Heart left ventricle (tissue), 16 donors: ENCODE results near the gene SGK1. TPM values are rescaled to one million over a fixed set of nuclear protein-coding genes. Genes with fewer than 3 reads are reported as not detected.

Source experiments
- ATAC-seq, 4 donors: fragments of 200-7000 bp; cut with Tn5 transposase; one replicate each; pipeline ENCODE4 v1.9.1; 2020 to 2022; ENCODE audit warnings: moderate library complexity in 4 of 4, mild to moderate bottlenecking in 3 of 4, moderate number of reproducible peaks in 1 of 4
- DNase-seq, 5 donors: peaks; one replicate each; pipeline ENCODE4 v3.0.0-alpha.2; 2020
- H3K27ac ChIP-seq, 12 donors: fragments of 200-600 bp; sonication (generic) in 4 of 12; one replicate each; pipeline versions ENCODE4 v1.5.0 to v1.8.0; 2016 to 2022; ENCODE audit warnings: mild to moderate bottlenecking in 2 of 12
- H3K27me3 ChIP-seq, 9 donors: fragments of 200-600 bp; sonication (generic) in 2 of 9; one replicate each; pipeline versions ENCODE4 v1.5.1 to v1.8.0; 2016 to 2022; ENCODE audit warnings: mild to moderate bottlenecking in 3 of 9
- H3K36me3 ChIP-seq, 9 donors: fragments of 200-600 bp; sonication (generic) in 2 of 9; one replicate each; pipeline versions ENCODE4 v1.5.0 to v1.8.0; 2018 to 2022; ENCODE audit warnings: mild to moderate bottlenecking in 2 of 9
- H3K4me1 ChIP-seq, 12 donors: fragments of 200-600 bp; sonication (generic) in 4 of 12; one replicate each; pipeline versions ENCODE4 v1.5.0 to v1.8.0; 2016 to 2022; ENCODE audit warnings: mild to moderate bottlenecking in 3 of 12
- H3K4me3 ChIP-seq, 12 donors: fragments of 200-600 bp; sonication (generic) in 4 of 12; one replicate each; pipeline versions ENCODE4 v1.5.0 to v1.8.0; 2017 to 2022; ENCODE audit warnings: mild to moderate bottlenecking in 9 of 12, moderate library complexity in 4 of 12
- H3K9me3 ChIP-seq, 12 donors: fragments of 200-600 bp; sonication (generic) in 4 of 12; one replicate each; pipeline versions ENCODE4 v1.5.0 to v1.8.0; 2016 to 2022; ENCODE audit warnings: mild to moderate bottlenecking in 1 of 12
- POLR2A ChIP-seq, 2 donors: fragments of 450-650 bp; IDR thresholded peaks; one replicate each; pipeline ENCODE4 v1.6.1; 2017; ENCODE audit warnings: antibody characterized with exemption in 2 of 2, mild to moderate bottlenecking in 2 of 2, moderate library complexity in 2 of 2
- WGBS, 4 donors: extraction: QIAGEN DNeasy Blood & Tissue Kit in 2 of 4; methylation state at CpG; one replicate each; pipeline versions ENCODE4 v1.1.5 to v1.1.7; 2013 to 2018; 5-methylcytosine and 5-hydroxymethylcytosine counted together
- intact Hi-C, 10 donors: fragments of 100-400 bp; cut with DNase I; formaldehyde crosslinking; loops; one replicate each; pipeline versions ENCODE4 v1.11.1 to v1.14.2; 2022
- polyA plus RNA-seq, 2 donors: library from polyadenylated mRNA; stranded (reverse); fragments of 200-250 nt; gene quantifications; one replicate each; pipeline ENCODE4 v1.2.3, GENCODE V29; 2013
- total RNA-seq, 9 donors: library from RNA; depleted of rRNA in 2 of 9; stranded (reverse); fragments of >200 nt in 2 of 9; fragmentation: NEBNext Ultra II Directional in 3 of 9; extraction: Animal tissue kit (Norgen Biotek cat#: 25700) in 3 of 9; gene quantifications; one replicate each; pipeline versions ENCODE4 v1.1.0 to v1.2.4, GENCODE V29; 2016 to 2023
- TF ChIP-seq, protein P1 (sequence below), 12 donors: fragments of 200-600 bp; sonication (generic) in 4 of 12; IDR thresholded peaks; one replicate each; pipeline versions ENCODE4 v1.5.0 to v1.8.0; 2018 to 2022; ENCODE audit warnings: antibody characterized with exemption in 12 of 12, mild to moderate bottlenecking in 5 of 12
- donor health status: ischemic (EF 13 %, LVEDD 7.1; RV severe dilation, severe dysfunction).
- donor health status: healthy with polysubstance abuse.
- donor health status: DM: no; HTN: yes; CAD: no.
- donor health status: DM: no; HTN: no; CAD: no.
- donor health status: ischemic (EF 25% LVEDD 6.9; RV normal size, moderate dysfunction).
- donor health status: ischemic (EF 25% LVEDD 5.7; RV mildly dilated, moderate dysfunction).
- donor health status: healthy.
- donor health status: DM: yes; HTN: yes; CAD: no.
- donor health status: ischemic (EF 35%, LVEDD 5.7; RV mildly dilated, moderate dysfunction).
- donor health status: nonischemic (EF 11% LVEDD 7.7; RV severe dilation, severe dysfunction).
- donor health status: DM: yes; HTN: yes; CAD: no.
- donor health status: PGD.
- donor health status: ischemic (EF 29% LVEDD 5.4; RV normal size, mild dysfunction).
- donor health status: nonischemic (EF 23%, LVEDD 6.1; RV moderate dilation, normal function).

The SGK1 gene
- total and polyA plus RNA-seq, 11 donors: 17.7 to 118 (median 56.7) TPM

DNA sequence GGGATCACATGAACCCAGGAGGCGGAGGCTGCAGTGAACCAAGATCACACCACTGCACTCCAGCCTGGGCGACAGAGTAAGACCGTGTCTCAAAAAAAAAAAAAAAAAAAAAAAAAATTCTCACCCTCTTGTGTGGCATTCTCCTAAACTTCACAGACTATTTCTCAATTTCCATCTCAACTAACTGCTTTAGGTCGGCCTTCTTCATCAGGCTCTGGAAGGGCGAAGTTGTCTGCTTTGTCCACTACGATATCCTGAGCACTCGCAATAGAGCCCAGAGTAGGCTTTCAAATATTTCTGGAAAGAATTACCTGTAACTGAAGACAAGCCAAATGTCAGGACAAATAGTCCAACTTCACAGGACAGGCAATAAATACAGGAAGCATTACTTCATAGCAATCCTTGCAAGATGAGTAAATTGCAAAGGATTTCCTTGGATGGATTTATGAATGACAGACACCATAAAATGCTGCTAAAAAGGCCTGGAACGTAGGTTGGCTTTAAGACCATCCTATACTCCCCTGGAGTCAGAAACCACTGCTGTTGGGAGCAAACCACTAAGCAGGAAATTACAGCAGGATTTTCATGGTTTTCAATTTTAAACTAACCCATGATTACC is 149.2 kb downstream of the SGK1 start:
- no peaks in the 10 kb centered on the region for H3K9me3 ChIP-seq
- peak in 1 of 4 donors; percentile 11 for ATAC-seq
- no peak for DNase-seq
- H3K4me1 ChIP-seq: peaks cover 0 to 45% (median 25%) of the 10 kb centered on the region in 12 donors
- peaks cover 2 to 62% (median 58%) of the 10 kb centered on the region in 9 donors for H3K36me3 ChIP-seq
- WGBS, 4 donors: 89 to 93% (median 91%) methylated on average over 8 of the region's 8 CpGs
- intact Hi-C loops: no loop called here
- H3K4me3 ChIP-seq: peak overlapping the region in 2 of 12 donors; percentile 0 to 81
- peak overlapping the region in 1 of 12 donors; percentile 99 for H3K27ac ChIP-seq
- H3K27me3 ChIP-seq: no peaks in the 10 kb centered on the region
- no peak for TF ChIP-seq POLR2A (IDR thresholded peaks at IDR 0.05)
- TF ChIP-seq, protein P1, sequence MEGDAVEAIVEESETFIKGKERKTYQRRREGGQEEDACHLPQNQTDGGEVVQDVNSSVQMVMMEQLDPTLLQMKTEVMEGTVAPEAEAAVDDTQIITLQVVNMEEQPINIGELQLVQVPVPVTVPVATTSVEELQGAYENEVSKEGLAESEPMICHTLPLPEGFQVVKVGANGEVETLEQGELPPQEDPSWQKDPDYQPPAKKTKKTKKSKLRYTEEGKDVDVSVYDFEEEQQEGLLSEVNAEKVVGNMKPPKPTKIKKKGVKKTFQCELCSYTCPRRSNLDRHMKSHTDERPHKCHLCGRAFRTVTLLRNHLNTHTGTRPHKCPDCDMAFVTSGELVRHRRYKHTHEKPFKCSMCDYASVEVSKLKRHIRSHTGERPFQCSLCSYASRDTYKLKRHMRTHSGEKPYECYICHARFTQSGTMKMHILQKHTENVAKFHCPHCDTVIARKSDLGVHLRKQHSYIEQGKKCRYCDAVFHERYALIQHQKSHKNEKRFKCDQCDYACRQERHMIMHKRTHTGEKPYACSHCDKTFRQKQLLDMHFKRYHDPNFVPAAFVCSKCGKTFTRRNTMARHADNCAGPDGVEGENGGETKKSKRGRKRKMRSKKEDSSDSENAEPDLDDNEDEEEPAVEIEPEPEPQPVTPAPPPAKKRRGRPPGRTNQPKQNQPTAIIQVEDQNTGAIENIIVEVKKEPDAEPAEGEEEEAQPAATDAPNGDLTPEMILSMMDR (IDR thresholded peaks at IDR 0.05): no peak

- intact Hi-C loops: no loop called here
- ATAC-seq (no peak), DNase-seq (no peak)
- H3K4me3 ChIP-seq: no peak overlapping the region
- peaks cover 2 to 42% (median 38%) of the 10 kb centered on the region in 9 donors for H3K36me3 ChIP-seq
- H3K27me3 ChIP-seq: no peaks in the 10 kb centered on the region
- 87 to 92% (median 90%) methylated on average over 7 of the region's 7 CpGs for WGBS, 4 donors
- peaks cover 0 to 27% (median 11%) of the 10 kb centered on the region in 12 donors for H3K4me1 ChIP-seq
- H3K27ac ChIP-seq: no peak overlapping the region
- H3K9me3 ChIP-seq: no peaks in the 10 kb centered on the region
- TF ChIP-seq, protein P1 (IDR thresholded peaks at IDR 0.05): no peak
- no peak for TF ChIP-seq POLR2A (IDR thresholded peaks at IDR 0.05)
These were observed 151.2 kb downstream of the SGK1 start for GRCh38 chr6:134166511-134167261.

GRCh38 chr6:134165561-134166201 is 152.2 kb downstream of the SGK1 start:
- WGBS, 4 donors: 79 to 90% (median 86%) methylated on average over 5 of the region's 5 CpGs
- H3K27me3 ChIP-seq: no peaks in the 10 kb centered on the region
- no peak for DNase-seq
- no peaks in the 10 kb centered on the region for H3K9me3 ChIP-seq
- TF ChIP-seq POLR2A (IDR thresholded peaks at IDR 0.05): no peak
- TF ChIP-seq, protein P1 (IDR thresholded peaks at IDR 0.05): no peak
- H3K27ac ChIP-seq: no peak overlapping the region
- H3K4me3 ChIP-seq: no peak overlapping the region
- intact Hi-C loops: no loop called here
- peaks cover 0 to 17% (median 2%) of the 10 kb centered on the region in 12 donors for H3K4me1 ChIP-seq
- peaks cover 0 to 32% (median 28%) of the 10 kb centered on the region in 9 donors for H3K36me3 ChIP-seq
- no peak for ATAC-seq

GRCh38 chr6:134164300-134164699 is 153.6 kb downstream of the SGK1 start:
- Histone ChIP-seq H3K4me1 (peaks cover 0 to 5% (median 0%) of the 10 kb centered on the region in 12 donors), H3K36me3 (peaks cover 0 to 19% (median 14%) of the 10 kb centered on the region in 9 donors), H3K4me3 (no peak overlapping the region), H3K27ac (no peak overlapping the region), H3K27me3 (no peaks in the 10 kb centered on the region), H3K9me3 (no peaks in the 10 kb centered on the region)
- no peak for TF ChIP-seq POLR2A (IDR thresholded peaks at IDR 0.05)
- DNase-seq (no peak), ATAC-seq (no peak)
- intact Hi-C loops: no loop called here
- 81 to 84% (median 82%) methylated on average over 8 of the region's 8 CpGs for WGBS, 4 donors
